ENCODE measurements around the gene TSPY1. TPM values are rescaled to one million over a fixed set of nuclear protein-coding genes. Genes with fewer than 3 reads are reported as not detected.
"Not testable (repeated sequence)": the region's sequence is repeated elsewhere in the genome, so short reads cannot be mapped to it uniquely, and the experiment has no call there.

The TSPY1 gene
- not detected for total RNA-seq

- DNase-seq (ENCODE audit: low spot score in 2 of 2); H3K4me3 ChIP-seq (ENCODE audit: low read depth, poor library complexity, severe bottlenecking); intact Hi-C loops (cut with DNase I; ENCODE audit: low total_unique reads): not testable (repeated sequence)
- WGBS, 2 donors: no CpG with 5 or more reads among the region's 25 CpGs
Measured at GRCh38 chrY:9466655-9467054, at the start of gene TSPY1. Gene TSPY1, plus strand, starts transcription at chrY:9466955. Its CDS starts 46 bp downstream, at chrY:9467001.

GRCh38 chrY:9486967-9487366 is 20.2 kb downstream of the TSPY1 start, which contains the start of gene TSPY9:
Gene TSPY9, plus strand, starts transcription at chrY:9487267. Its CDS starts 46 bp downstream, at chrY:9487313.
- WGBS, 2 donors: no CpG with 5 or more reads among the region's 26 CpGs

GRCh38 chrY:9504396-9504795 is 37.6 kb downstream of the TSPY1 start:
- H3K4me3 ChIP-seq (ENCODE audit: low read depth, poor library complexity, severe bottlenecking); intact Hi-C loops (cut with DNase I; ENCODE audit: low total_unique reads): not testable (repeated sequence)
- peak in 1 of 2 donors; percentile 12 for DNase-seq (ENCODE audit: low spot score in 2 of 2)
- WGBS, 2 donors: 69% methylated on average over 2 of the region's 6 CpGs; no CpG with 5 or more reads in 1 of the 2 donors

More at GRCh38 chrY:9486967-9487366, 20.2 kb downstream of the TSPY1 start, which contains the start of gene TSPY9:
- H3K4me3 ChIP-seq (ENCODE audit: low read depth, poor library complexity, severe bottlenecking); DNase-seq (ENCODE audit: low spot score in 2 of 2); intact Hi-C loops (cut with DNase I; ENCODE audit: low total_unique reads): not testable (repeated sequence)

GRCh38 chrY:9516287-9516686 is 49.5 kb downstream of the TSPY1 start:
- H3K4me3 ChIP-seq (ENCODE audit: low read depth, poor library complexity, severe bottlenecking); DNase-seq (ENCODE audit: low spot score in 2 of 2); intact Hi-C loops (cut with DNase I; ENCODE audit: low total_unique reads): not testable (repeated sequence)
- 84% methylated on average over 5 of the region's 12 CpGs; no CpG with 5 or more reads in 1 of the 2 donors for WGBS, 2 donors

Other genes with a start within 250 kb of the TSPY1 start
- gene TSPY4, start 129.5 kb upstream of the TSPY1 start, total RNA-seq: not detected
- gene TSPY8, start 109.2 kb upstream of the TSPY1 start, total RNA-seq: not detected
- gene TSPY3, start 68.5 kb upstream of the TSPY1 start, total RNA-seq: not detected
- not detected for gene TSPY9, start 20.3 kb downstream of the TSPY1 start, total RNA-seq
- gene TSPY10, start 60.9 kb downstream of the TSPY1 start, total RNA-seq: not detected

Measured in lower leg skin (tissue), 4 donors.